CD4-positive, alpha-beta T cell treated with Interferon gamma for 1 hour (primary cell): ENCODE data around the gene SLC25A51.

Experiments used
- DNase-seq: peaks from one replicate; pipeline ENCODE4 v3.0.0-alpha.2; 2020

Gene SLC25A51, protein sequence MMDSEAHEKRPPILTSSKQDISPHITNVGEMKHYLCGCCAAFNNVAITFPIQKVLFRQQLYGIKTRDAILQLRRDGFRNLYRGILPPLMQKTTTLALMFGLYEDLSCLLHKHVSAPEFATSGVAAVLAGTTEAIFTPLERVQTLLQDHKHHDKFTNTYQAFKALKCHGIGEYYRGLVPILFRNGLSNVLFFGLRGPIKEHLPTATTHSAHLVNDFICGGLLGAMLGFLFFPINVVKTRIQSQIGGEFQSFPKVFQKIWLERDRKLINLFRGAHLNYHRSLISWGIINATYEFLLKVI

DNA sequence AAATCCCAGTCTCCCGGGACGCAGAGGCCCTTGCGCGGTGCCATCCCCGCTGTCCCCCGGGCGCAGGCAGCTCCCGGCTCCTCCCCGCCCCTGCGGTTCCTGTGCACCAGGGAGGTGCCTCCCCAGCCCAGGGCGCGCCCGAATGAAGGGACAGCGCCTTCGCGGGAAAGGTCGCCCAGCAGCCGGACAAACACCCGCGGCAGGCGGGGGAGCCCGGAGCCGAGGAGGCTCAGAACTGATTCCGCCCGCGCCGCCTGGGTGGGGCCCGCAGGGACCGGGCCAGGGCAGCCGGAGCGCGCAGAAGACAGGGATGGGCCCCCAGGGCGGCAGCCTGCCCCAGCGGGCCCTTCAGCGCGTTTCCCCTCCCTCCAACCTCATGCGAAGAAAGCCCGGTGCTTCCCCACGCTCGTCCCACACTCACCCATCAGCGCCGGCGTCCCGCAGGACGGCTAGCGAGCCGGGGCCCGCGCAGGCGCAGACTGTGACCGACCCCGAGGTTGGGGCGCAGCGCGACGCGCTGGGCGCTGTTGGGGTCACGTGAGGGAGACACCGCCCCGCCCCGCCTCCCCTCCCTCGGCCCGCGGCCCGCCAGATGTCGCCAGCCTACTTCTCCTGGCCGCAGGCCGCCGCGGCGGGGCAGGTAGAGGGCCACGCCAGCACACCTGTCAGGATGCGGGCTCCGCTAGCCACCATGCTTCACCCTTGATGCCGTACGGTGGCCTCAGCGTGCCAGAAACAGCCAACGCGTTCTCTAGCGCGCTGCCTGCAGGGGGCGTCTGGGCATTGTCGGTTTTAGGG is at the start of gene SLC25A51:
SLC25A51 (minus strand) TSS at position 481 of the 798 bp plus-strand sequence. CDS start 15,577 bp downstream, outside the sequence.
- DNase-seq = peak; percentile 92

DNA sequence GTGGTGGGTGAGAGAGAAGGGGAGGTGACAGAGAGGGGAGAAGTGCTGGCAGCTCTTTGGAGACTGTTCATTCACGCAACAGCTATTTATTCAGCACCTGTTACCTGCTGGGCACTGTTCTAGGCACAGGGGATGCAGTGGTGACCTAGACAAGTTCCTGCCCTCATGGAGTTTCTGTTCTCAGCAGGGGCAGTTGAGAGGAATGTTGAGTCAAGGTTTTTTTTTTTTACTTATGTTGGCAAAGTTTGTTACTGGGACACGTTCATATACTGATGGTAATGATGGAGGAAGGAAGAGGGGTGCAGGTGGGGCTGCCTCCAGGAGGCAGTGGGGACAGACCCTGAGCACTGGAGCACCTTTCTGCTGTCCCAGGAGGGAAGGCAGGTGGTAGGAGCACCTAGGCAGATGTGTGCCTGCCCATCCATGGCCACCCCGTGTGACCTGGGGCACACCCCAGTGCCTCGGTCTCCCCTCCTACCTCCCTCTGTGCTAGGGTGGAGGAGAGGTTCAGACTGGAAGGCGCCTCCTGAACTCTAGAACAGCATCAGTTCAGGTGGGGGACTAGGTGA is 49.4 kb upstream of the SLC25A51 start:
- DNase-seq = no peak

DNA sequence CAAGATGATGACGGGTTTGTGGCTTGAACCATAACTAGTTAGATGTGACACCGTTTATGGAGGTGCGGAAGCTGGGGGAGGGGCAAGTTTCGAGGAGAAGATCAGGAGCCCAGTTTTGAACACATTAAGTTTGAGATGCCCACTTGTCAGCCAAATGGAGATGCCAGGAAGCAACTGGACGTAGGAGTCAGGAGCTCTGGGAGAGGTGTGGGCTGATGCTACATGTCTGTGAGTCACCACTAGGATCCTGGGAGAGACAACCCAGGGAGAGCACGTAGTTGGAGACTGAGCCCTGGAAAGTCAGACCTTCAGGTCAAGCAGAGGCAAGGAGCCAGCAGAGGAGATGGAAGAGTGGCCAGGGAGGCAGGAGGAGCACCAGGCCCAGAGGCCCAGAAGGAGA is 48.8 kb upstream of the SLC25A51 start:
- no peak for DNase-seq

DNA sequence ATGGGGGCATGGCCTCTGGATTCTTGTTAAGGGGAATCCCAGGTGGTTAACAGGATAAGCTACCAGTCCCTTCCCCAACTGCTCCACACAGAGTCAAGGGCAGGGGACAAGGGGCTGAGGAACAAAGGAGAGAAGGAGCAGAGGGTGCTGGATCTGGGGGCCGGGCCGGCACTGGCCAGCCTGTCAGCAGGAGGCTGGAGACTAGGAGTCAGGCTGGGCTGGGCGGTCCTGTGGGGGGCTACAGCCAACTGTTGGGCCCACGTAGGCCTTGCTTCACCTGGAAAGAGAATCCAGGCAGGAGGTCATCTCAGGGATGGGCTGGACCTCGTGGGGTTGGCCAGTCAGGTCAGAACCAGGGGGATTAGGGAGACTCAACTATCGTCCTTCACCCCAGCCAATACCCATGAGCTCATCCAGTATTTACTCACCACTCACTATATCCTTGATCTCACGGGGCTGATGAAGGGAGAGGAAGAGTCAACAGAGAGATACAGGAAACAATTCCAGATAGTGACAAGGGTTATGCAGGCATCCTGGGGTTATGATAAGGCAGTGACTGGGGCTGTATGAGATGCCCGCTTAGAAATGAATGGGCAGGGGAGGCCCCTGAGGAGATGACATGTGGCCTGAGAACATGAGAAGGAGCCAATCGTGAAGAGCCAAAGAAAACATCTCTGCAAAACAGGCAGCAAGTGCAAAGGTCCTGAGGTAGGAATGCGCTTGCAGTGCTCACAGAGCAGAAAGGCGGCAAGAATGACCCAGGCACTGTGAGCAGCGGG is 47.9 kb upstream of the SLC25A51 start:
- DNase-seq = no peak

DNA sequence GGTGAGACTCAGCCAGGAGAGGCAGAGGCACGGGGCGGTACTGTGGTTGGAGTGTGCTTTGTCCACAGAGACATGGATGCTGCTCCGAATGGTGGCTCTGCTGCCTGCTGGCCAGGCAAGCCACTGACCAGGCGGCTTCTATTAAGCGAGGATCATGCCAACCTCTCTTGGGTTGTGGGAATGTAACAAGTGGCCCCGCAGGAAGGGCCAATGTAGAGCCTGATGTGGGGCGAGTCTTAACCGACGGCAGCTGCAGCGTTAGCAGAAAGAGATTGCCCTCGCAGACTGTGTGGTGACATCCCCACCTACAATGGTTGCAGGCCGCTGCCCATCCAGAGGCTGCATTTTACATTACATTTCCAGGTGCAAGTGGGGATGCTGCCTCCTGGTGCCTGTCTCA is 46.6 kb upstream of the SLC25A51 start:
- no peak for DNase-seq

DNA sequence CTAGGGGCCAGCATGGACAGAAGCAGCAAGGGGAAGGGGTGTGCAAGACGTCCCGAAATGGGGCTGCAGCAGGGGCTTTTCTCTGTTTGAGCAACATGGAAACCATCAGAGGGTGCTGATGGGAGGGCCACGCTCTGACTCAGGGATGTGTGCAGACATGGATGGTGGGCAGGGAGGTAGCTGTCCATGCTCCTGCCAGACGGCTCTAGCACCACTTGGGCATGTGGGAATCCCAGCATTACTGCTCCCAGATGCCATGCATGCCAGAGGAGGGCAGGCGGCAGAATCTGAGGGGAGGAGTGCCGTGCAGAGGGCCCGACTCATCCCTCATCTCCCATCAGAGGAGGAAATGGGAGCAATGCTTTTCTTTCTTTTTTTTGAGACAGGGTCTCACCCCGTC is 45.6 kb upstream of the SLC25A51 start:
- DNase-seq = no peak

DNA sequence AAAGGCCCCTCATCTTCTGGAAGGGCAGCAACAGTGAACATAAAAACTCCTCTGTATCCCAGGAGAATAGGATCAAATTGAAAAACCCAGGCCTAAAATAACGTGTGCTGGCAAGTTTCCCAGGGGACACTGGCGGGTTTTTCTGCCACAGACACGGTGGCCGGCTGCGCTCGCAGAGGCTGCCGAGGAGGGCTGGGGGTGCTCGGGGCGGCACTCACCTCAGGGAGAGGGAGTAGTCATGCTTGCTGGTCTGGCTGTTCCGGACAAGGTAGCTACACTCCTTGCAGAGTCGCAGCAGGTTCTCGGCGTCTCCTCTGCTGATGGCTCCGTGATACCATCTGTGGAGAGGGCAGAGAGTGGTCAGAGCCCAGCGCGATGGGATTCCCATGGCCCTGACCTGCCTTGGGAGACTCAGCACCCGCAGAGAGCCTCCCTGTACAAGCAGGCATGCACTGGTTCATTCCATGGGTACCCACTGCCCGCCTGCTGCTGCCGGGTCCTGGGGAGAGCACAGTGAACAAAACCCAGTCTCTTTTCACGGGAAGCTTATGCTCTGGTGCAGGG is 44.6 kb upstream of the SLC25A51 start:
- DNase-seq = no peak

DNA sequence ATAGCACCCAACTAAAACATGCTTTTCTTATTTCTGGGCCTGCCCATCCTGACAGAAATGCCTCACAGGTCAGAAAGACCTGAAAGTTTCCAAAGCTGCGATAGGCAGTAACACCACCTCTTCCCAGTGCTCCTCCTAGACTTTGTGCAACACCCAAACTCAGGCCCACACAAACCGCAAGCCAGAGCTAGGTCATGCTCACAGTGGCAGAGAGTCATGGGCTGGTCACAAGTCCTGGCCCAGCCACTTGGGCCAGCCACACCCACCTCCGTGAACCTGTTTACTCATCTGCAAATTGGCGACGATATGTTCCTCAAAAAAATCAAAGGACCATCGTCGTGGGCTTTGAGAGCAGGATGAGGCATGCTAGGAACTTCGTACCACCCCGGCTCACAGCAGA is 44.0 kb upstream of the SLC25A51 start:
- DNase-seq = no peak

DNA sequence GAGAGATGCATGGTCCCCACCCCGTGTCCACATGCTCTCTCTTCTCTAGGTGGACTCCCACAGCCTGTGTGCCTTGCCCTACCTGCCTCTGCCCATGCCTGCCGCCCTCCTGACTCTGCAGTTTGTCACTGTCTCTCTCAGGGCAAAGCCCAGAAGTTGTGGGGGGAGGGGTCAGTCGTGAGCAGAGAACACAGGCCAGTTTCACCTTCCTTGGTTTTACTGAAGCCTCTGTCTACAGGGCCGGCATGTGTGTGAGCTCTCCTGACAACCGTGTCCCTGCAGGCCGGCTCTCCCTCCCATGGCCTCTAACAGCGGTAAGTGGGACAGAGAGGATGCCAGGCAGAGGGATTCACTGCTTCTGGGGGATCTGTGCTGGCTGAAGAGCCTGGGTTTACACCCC is 43.5 kb upstream of the SLC25A51 start:
- DNase-seq = no peak

DNA sequence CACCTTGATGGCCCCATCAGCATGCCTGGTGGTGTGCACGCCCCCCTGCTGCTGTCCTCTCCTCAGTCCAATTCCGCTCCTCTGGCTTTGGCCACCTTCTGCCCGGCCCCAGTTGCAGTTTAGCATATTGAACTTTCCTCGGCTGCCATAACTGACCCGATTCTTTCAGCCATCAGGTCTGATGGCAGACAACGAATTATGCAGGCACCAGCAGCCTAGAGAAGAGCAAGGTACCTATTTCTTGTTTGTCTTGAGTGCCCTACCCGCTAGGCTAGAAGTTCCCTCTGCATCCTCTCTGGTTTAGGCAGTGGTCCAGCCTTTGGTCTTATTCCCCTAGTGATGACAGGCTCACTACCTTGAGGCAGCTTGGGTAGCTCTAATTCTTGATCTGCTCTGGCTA is 43.0 kb upstream of the SLC25A51 start:
- DNase-seq = no peak

DNA sequence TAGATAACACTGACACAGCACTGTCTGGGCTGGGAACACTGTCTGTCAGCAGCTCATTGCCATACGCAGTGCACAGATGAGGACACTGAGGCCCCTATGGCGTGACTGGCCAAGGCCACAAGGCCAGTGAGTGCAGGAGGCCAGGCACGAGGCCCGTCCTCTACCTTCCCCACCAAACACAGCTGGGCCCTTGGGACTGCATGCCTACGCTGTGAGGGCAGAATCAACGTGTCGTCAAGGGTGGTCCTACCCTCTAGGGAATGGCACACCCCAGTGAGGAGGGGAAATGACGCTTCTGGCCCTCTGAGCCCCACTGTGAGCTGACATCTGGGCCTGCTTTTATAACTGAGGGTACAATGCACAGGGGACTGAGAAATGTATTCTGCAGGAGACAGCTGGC is 42.1 kb upstream of the SLC25A51 start:
- no peak for DNase-seq

DNA sequence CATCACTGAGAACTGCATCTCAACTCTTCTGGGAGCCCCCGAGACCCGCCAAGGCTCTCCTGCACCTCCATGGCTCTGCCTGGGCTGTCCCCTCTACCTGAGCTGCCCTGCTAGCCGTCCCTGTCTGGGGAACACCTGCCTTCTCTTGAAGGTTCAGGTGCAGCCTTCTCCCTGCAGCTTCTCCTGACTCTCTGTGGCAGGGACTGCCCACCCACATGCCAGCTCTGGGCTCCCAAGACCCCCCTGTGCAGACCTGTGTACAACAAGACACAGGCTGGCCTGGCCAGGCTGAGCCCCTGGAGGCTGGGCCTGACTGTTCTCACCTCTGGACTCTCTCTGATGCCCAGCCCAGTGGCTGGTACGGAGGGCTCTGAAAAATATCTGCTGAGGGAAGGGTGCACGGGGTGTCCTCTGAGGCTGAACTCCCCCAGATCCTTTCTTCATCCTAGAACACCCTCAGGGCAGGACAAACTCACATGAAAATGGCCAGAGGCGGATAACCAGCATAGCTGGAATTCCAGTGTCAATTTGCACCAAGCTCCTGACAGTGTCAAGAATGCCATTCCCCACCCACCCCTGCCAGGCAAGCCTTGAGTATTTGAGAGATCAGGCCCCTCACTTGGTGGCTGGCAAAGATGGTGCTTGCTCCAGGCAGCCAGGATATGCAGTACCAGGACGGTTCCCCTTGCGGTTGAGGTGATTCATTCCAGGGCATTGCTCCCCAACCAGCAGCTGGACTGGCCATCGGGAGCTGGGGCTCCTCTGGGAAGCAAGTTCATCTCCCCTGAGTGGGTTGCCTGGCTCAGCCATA is 40.9 kb upstream of the SLC25A51 start:
- no peak for DNase-seq

DNA sequence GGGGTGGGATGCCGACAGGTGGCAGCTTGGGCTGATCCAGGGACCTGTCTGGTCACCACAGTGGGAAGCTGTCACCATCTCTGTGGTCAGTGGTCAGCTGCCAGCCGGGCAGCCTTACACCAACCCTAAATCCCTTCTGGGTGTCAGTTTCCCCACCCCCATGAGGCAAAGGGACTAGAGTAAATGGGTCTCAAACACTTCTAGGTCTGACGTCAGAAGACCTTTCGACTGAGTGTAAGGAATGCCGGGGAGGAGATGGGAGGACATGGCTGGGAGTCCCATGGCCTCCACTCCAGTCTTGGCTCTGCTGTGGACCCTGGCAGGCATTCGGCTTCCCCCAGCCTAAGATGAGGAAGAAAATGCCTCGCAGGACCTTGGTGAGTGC is 40.3 kb upstream of the SLC25A51 start:
- no peak for DNase-seq

DNA sequence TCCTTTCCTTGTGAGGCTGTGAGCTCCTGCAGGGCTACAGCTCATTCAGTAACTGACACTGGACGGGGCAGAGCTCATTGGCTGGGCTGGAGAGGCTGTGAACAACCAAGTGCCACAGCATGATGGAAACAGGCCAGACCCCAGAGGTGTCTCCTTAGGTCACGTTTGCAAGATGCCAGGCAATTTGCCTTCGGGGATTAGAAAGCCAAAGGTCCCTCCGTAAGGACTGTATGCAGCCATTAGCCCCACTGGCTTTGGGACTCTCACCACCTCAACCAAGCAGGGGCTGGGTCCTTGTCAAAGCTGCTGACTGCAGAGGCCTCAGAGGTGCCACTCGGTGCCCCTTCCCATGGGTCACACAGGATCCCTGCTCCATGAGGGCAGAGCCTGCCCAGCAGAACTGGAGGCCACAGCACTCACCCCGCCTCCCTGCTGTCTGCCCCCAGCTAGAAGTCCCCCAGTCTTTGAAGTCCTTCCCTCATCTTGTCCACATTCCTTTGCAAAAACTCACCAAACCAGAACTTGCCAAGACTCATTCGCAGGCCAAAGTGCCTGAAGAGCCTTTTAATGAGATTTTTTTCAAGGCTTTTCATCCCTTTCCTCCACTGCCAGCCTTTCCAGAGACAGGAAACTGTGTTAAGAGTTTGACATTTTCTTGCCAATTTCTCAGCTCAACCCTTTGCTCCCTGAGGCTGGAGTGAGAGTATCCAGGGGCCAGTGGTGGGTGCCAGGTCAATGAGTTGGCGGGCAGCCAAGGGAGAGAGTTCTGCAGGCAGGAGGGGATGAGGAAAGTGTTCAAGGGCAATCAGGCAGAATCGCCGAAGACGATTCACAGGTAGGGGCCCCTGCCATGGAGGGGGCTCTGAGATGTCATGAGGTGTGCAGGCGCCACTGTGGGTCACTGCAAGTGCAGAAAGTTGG is 39.7 kb upstream of the SLC25A51 start:
- DNase-seq = no peak

DNA sequence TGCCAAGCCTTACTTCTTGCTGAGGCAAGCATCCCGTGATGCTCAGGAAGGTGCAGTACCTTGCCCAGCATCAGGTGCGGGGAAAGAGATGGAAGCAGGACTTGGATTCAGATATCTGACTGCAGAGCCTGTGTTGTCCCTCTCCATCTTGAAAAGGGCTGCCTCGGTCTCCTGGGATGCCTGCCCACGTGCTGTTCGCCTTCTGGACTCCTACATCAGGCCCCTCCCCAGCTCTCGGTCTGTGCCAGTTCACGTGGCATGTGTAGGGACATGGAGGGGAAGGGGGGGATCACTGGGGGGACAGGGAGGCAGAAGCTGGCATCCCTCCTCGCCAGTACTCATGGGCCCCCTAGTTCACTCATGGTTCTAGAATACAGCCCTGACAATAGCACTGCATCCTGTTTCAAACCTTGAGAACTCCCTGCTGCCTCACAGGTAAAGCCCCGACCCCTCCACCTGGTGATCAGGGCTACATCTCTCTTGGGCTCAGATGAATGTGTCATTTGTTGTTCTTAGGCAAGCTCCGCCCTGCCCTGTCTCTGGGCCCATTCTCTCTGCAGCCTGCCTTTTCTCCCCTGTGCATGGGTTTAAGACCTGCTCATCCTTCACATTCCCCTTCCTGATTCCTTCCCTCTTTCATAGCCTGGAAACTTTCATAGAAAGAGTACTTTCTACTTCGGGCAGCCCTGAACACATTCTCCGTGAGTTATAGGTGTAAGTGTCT is 38.9 kb upstream of the SLC25A51 start:
- no peak for DNase-seq

DNA sequence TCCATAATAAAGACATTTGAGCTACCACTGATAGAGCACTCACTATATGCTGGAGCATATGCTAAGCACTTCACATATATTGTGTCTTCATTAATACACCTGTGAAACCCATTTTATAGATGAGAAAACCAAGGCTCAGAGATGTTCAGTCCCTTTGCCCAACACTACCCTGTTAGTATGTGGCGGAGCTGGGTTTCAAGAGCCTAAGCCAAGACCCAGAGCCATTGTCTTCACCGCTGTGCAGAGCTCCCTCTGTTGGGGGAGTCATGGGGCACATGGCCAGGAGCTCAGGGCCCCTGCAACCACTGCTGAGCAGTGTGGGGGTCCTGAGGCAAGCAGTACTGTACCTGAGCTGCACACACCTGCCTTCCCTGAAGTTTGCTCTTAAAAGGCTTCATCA is 37.3 kb upstream of the SLC25A51 start:
- no peak for DNase-seq

DNA sequence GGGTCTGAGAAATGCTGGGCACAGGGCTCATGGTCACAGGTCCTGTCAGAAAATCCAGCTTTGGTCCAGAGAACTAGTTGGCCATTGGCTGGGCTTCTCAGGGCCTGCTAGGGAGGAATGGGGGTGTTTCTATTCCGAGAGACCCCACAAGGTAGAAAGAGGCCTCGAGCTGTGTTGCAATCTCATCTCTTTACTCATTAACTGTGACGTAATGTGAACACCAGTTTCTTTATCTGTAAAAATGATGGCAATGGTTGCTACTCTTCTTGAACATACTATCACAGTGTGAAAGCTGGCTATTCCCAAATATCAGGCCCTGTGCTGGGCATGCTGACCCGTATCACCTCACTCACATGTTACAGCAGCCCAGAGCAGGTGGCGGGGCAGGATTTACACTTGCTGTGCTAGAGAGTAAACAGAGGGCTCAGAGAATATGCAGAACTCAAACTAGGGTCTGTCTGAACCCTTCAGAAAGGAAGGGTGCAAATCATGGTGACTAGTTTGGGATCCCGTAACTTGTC is 35.7 kb upstream of the SLC25A51 start:
- no peak for DNase-seq

DNA sequence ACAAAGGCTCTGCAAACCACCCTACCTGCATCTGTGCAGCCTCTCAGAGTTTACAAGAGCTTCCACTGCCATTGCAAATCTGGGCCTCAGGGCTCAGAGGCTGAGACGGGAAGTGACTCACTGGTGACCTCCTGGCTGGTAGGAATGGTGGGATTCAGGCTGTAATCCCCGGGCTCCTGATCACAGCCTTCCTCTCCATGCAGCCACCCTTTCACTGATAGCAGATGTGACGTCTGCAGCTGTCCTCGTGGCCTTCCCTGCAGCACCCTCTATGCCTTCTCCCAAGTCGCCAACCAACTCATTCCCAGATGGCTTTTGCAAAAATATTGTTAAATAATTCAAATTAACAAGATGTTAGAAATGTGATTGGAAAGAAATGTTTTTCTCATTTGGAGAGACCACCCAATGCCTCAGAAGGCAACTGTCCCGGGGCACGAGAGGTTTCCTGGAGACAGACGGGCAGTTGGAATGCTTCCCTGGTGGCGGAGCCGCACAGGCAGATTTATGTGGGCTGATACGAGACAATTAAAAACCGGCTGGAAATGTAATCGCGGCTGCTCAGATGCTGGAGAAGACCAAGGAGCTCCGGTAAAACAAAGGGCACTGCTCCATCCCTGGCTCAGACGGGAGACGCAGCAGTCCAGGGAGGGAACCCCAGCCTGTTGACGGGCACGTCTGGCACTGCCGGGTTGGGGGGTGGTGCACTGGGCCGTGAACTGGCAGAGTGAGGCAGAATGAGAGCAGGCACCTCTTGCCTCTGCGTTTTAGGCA is 34.4 kb upstream of the SLC25A51 start:
- DNase-seq = no peak

DNA sequence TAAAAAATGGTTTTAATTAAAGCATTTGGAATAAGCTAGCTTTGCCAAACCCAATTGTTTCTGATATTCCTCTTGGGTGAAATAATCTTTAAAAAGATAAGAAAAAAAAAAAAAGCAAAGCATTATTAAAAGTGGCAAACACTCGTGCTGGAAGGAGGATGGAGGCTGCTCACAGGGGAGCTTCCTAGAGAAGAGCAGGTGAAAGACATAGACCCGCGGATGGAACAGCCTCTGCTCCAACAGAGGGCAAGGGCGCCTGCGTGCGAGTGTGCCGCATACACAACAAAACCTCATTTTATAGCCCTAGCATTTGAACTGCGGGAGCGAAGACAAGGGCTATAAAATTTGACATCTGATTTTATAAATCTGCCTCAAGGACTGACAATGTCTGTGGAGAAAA is 33.4 kb upstream of the SLC25A51 start:
- DNase-seq = no peak
